LNCAP (cell line): Measurements from ENCODE around the gene TIA1.

Experiments used
- CTCF ChIP-seq: fragments of 450-650 bp; IDR thresholded peaks from 2 replicates; pipeline ENCODE4 v1.5.1; 2017; ENCODE audit warnings: mild to moderate bottlenecking

The TIA1 gene

GRCh38 chr2:70190418-70191243, 57.8 kb downstream of the TIA1 start, which contains the start of gene C2orf42:
TSS of gene C2orf42 (minus strand) at chr2:70191019. CDS start at chr2:70181985, 9,034 bp downstream.
- TF ChIP-seq CTCF = no peak

- no peak for TF ChIP-seq CTCF
These were observed 60.0 kb downstream of the TIA1 start for GRCh38 chr2:70188460-70188859.

GRCh38 chr2:70182689-70183088, 65.7 kb downstream of the TIA1 start:
- no peak for TF ChIP-seq CTCF

GRCh38 chr2:70181363-70181956, 67.0 kb downstream of the TIA1 start:
- TF ChIP-seq CTCF = no peak

- TF ChIP-seq CTCF = no peak
These were observed 74.9 kb downstream of the TIA1 start for GRCh38 chr2:70173520-70173919.

- no peak for TF ChIP-seq CTCF
These were observed 87.3 kb downstream of the TIA1 start for GRCh38 chr2:70161069-70161534.

- TF ChIP-seq CTCF = no peak
These were observed 87.9 kb downstream of the TIA1 start for GRCh38 chr2:70160545-70160944.
